Keratinocyte (primary cell): ENCODE data around the gene NME3. TPM values are rescaled to one million over a fixed set of nuclear protein-coding genes. Genes with fewer than 3 reads are reported as not detected.

Experiments
- DNase-seq: peaks from one replicate; pipeline ENCODE4 v3.0.0-alpha.2; 2011; ENCODE audit warnings: low read depth, missing footprints, low spot score
- FAIRE-seq: peaks from 2 replicates; lab custom pipeline; 2011; peaks lifted over from hg19 to GRCh38; lab: Jason Lieb, UNC
- H2AFZ ChIP-seq: 2 replicates; pipeline ENCODE4 v1.6.0; 2012; ENCODE audit warnings: low read length, control low read depth, inconsistent platforms; ENCODE audit not compliant: control insufficient read depth
- H3K27ac ChIP-seq: 2 replicates; pipeline ENCODE4 v1.5.1; 2011; ENCODE audit warnings: low read length; ENCODE audit not compliant: control insufficient read depth, insufficient read depth
- H3K27me3 ChIP-seq: 3 replicates; pipeline ENCODE4 v1.6.0; 2011; ENCODE audit warnings: low read length; ENCODE audit not compliant: control insufficient read depth, insufficient read depth; ENCODE audit errors: extremely low read depth
- H3K36me3 ChIP-seq, 2 experiments: 2 replicates in 1 of 2; 3 replicates in 1 of 2; pipeline ENCODE4 v1.5.1; 2011; ENCODE audit warnings: low read length in 2 of 2, mild to moderate bottlenecking in 1 of 2; ENCODE audit not compliant: control insufficient read depth in 2 of 2, insufficient read depth in 2 of 2; ENCODE audit errors: extremely low read depth in 1 of 2
- H3K4me1 ChIP-seq: 3 replicates; pipeline ENCODE4 v1.5.1; 2011; ENCODE audit warnings: low read length; ENCODE audit not compliant: control insufficient read depth, insufficient read depth; ENCODE audit errors: extremely low read depth
- H3K4me2 ChIP-seq: 3 replicates; pipeline ENCODE4 v1.6.0; 2011; ENCODE audit warnings: low read depth, low read length; ENCODE audit not compliant: control insufficient read depth, insufficient read depth; ENCODE audit errors: extremely low read depth
- H3K4me3 ChIP-seq, 3 experiments: fragments of 200-600 bp in 1 of 3; sonication (generic) in 1 of 3; 2 replicates in 2 of 3; 3 replicates in 1 of 3; pipeline ENCODE4 v1.5.1; 2011 to 2016; ENCODE audit warnings: low read length in 3 of 3, mild to moderate bottlenecking in 3 of 3, control low read depth in 2 of 3, inconsistent platforms in 1 of 3, low read depth in 1 of 3, mixed read lengths in 1 of 3, mixed run types in 1 of 3, moderate library complexity in 1 of 3; ENCODE audit not compliant: control insufficient read depth in 2 of 3, insufficient read depth in 2 of 3; ENCODE audit errors: extremely low read depth in 1 of 3
- H3K79me2 ChIP-seq: 2 replicates; pipeline ENCODE4 v1.6.0; 2012; ENCODE audit warnings: low read length; ENCODE audit not compliant: control insufficient read depth, insufficient read depth
- H3K9ac ChIP-seq: 3 replicates; pipeline ENCODE4 v1.6.0; 2011; ENCODE audit warnings: low read length; ENCODE audit not compliant: control insufficient read depth, insufficient read depth; ENCODE audit errors: extremely low read depth
- H3K9me1 ChIP-seq: 3 replicates; pipeline ENCODE4 v1.6.0; 2011; ENCODE audit warnings: low read length; ENCODE audit not compliant: control insufficient read depth, insufficient read depth; ENCODE audit errors: extremely low read depth
- H3K9me3 ChIP-seq: 2 replicates; pipeline ENCODE4 v1.5.1; 2012; ENCODE audit warnings: low read depth, low read length; ENCODE audit not compliant: control insufficient read depth
- H4K20me1 ChIP-seq: 3 replicates; pipeline ENCODE4 v1.6.0; 2011; ENCODE audit warnings: low read length; ENCODE audit not compliant: control insufficient read depth, insufficient read depth; ENCODE audit errors: extremely low read depth
- EZH2 ChIP-seq: IDR thresholded peaks from one replicate; pipeline ENCODE4 v1.6.1; 2012; ENCODE audit warnings: inconsistent platforms, mild to moderate bottlenecking, low read length, moderate library complexity
- dilution Hi-C: fragments of 300-500 bp; cut with MboI; formaldehyde crosslinking; loops from one replicate; pipeline ENCODE4 v1.7.0; 2020; ENCODE audit warnings: low sequenced_read_pairs; ENCODE audit not compliant: extremely low pct_ligation_motif_present
- polyA plus RNA-seq, 5 experiments: library from polyadenylated mRNA; depleted of rRNA in 3 of 5; stranded (reverse) in 3 of 5; stranded (forward) in 1 of 5; unstranded in 1 of 5; fragments of >200 nt; gene quantifications; 1 replicate in 1 of 5; 2 replicates in 3 of 5; 3 replicates in 1 of 5; pipeline versions ENCODE4 v1.2.1 to v1.2.3, GENCODE V29; 2011 to 2012; ENCODE audit warnings: missing spikeins in 2 of 5, low read depth in 1 of 5, low replicate concordance in 1 of 5
- TF ChIP-seq, protein P1 (sequence below), 3 experiments: IDR thresholded peaks in 1 of 3; conservative IDR thresholded peaks in 1 of 3; optimal IDR thresholded peaks in 1 of 3; 2 replicates in 2 of 3; 3 replicates in 1 of 3; pipeline versions ENCODE3 to v1.5.1; 2011; ENCODE audit warnings: low read length in 3 of 3, mild to moderate bottlenecking in 3 of 3, moderate library complexity in 2 of 3, control low read depth in 1 of 3, inconsistent platforms in 1 of 3; ENCODE audit not compliant: insufficient read depth in 2 of 3; ENCODE audit errors: extremely low read depth in 1 of 3

Gene NME3
- polyA plus RNA-seq, 1 donor (not counting 4 experiments of a cell fraction or from before 2014, with no cell fraction given), result 10.1 TPM

DNA sequence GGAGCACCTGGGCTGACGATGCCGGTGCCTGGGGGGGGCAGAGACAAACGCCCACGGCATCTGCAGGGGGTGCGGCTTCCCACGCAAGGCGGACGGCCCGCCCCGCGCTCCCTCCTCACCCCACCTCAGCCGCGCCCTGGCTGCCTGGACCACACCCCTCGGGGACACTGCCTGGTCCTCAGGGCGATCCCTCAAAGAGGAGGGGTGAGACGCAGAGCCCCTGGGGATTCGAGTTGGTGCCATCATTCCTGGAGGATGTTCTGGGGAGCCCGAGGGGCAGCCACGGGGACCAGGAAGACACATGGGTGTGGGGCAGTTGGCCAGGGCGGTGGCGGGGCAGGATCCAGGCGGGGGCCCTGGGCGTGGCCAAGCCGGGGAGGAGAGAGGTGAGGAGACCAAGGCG, 18.3 kb upstream of the NME3 start:
- FAIRE-seq (no peak), DNase-seq (no peak)
- H3K9me3 ChIP-seq, result no peaks in the 10 kb centered on the region
- H3K79me2 ChIP-seq, result peaks cover 30% of the 10 kb centered on the region
- peaks cover 15% of the 10 kb centered on the region for H3K4me1 ChIP-seq
- H3K4me2 ChIP-seq, result no peak overlapping the region
- TF ChIP-seq, protein P1, sequence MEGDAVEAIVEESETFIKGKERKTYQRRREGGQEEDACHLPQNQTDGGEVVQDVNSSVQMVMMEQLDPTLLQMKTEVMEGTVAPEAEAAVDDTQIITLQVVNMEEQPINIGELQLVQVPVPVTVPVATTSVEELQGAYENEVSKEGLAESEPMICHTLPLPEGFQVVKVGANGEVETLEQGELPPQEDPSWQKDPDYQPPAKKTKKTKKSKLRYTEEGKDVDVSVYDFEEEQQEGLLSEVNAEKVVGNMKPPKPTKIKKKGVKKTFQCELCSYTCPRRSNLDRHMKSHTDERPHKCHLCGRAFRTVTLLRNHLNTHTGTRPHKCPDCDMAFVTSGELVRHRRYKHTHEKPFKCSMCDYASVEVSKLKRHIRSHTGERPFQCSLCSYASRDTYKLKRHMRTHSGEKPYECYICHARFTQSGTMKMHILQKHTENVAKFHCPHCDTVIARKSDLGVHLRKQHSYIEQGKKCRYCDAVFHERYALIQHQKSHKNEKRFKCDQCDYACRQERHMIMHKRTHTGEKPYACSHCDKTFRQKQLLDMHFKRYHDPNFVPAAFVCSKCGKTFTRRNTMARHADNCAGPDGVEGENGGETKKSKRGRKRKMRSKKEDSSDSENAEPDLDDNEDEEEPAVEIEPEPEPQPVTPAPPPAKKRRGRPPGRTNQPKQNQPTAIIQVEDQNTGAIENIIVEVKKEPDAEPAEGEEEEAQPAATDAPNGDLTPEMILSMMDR (optimal IDR thresholded peaks at IDR 0.05 in 1 of 3, IDR thresholded peaks at IDR 0.05 in 1 of 3, conservative IDR thresholded peaks at IDR 0.05 in 1 of 3; ENCODE audit: extremely low read depth in 1 of 3, insufficient read depth in 2 of 3, low read length in 3 of 3), result no peak
- no peak for TF ChIP-seq EZH2
- no peak overlapping the region for H3K4me3 ChIP-seq
- no peak overlapping the region for H3K27ac ChIP-seq
- no peaks in the 10 kb centered on the region for H3K9me1 ChIP-seq
- no peak overlapping the region for H3K9ac ChIP-seq
- no peak overlapping the region for H2AFZ ChIP-seq
- peaks cover 3% of the 10 kb centered on the region for H4K20me1 ChIP-seq
- no peaks in the 10 kb centered on the region for H3K27me3 ChIP-seq
- peaks cover 0 to 11% of the 10 kb centered on the region in 2 experiments for H3K36me3 ChIP-seq
- dilution Hi-C loops, result no loop called here

DNA sequence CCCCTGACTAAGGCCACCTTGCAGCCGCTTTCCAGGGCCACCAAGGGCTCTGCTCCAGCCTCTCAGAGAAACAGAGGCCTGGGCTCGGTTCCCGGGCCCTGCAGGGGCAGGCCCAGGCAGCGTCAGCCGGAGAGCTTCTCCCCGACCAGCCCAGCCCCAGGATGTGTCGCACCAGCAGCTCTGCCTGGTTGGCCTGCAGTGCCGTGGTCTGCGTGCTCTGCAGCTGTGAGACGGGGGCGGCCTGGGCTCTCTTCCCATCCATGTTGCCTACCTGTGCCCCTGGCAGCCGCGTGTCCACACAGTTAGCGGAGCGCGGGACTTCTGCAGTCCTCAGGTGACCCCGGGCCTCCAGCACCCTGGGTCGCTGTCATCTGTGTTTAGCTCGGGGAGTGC, 17.4 kb upstream of the NME3 start:
- Histone ChIP-seq H3K9ac (no peak overlapping the region), H4K20me1 (peaks cover 3% of the 10 kb centered on the region), H3K4me1 (peaks cover 22% of the 10 kb centered on the region), H3K27ac (no peak overlapping the region), H3K36me3 (peaks cover 0 to 11% of the 10 kb centered on the region in 2 experiments), H3K27me3 (no peaks in the 10 kb centered on the region), H3K79me2 (peaks cover 35% of the 10 kb centered on the region), H3K9me3 (no peaks in the 10 kb centered on the region), H3K4me2 (peak overlapping the region; percentile 22), H3K4me3 (no peak overlapping the region), H3K9me1 (no peaks in the 10 kb centered on the region), H2AFZ (no peak overlapping the region)
- DNase-seq (no peak), FAIRE-seq (no peak)
- dilution Hi-C loops, result no loop called here
- TF ChIP-seq EZH2, result no peak
- TF ChIP-seq, protein P1 (optimal IDR thresholded peaks at IDR 0.05 in 1 of 3, IDR thresholded peaks at IDR 0.05 in 1 of 3, conservative IDR thresholded peaks at IDR 0.05 in 1 of 3; ENCODE audit: extremely low read depth in 1 of 3, insufficient read depth in 2 of 3, low read length in 3 of 3), result no peak
